GM19023 (cell line): Measurements from ENCODE around the gene ARHGEF1.

ENCODE experiments used
- ATAC-seq: cut with Tn5 transposase; IDR thresholded peaks from one replicate; pipeline ENCODE4 v1.9.1; 2021; ENCODE audit warnings: mild to moderate bottlenecking, moderate library complexity; ENCODE audit not compliant: unreplicated experiment

ARHGEF1 gene

GRCh38 chr19:41915776-41916414 lies 32.9 kb downstream of the ARHGEF1 start:
- no peak for ATAC-seq

GRCh38 chr19:41917676-41918075 lies 34.7 kb downstream of the ARHGEF1 start:
- no peak for ATAC-seq

GRCh38 chr19:41918095-41918494 lies 35.1 kb downstream of the ARHGEF1 start:
- ATAC-seq, result no peak

- ATAC-seq, result no peak
Observed at GRCh38 chr19:41918653-41919244, 35.8 kb downstream of the ARHGEF1 start.

- ATAC-seq, result no peak
Observed at GRCh38 chr19:41919948-41920712, 37.1 kb downstream of the ARHGEF1 start.

GRCh38 chr19:41920882-41921576 lies 38.0 kb downstream of the ARHGEF1 start:
- ATAC-seq, result no peak

- no peak for ATAC-seq
Observed at GRCh38 chr19:41921577-41922576, 38.9 kb downstream of the ARHGEF1 start.

- no peak for ATAC-seq
Observed at GRCh38 chr19:41922585-41922984, 39.6 kb downstream of the ARHGEF1 start.

- ATAC-seq, result no peak
Observed at GRCh38 chr19:41923045-41923788, 40.2 kb downstream of the ARHGEF1 start.

- ATAC-seq, result no peak
Observed at GRCh38 chr19:41924151-41925145, 41.5 kb downstream of the ARHGEF1 start.

- ATAC-seq, result no peak
Observed at GRCh38 chr19:41925208-41926003, 42.4 kb downstream of the ARHGEF1 start.

GRCh38 chr19:41926028-41926762 lies 43.2 kb downstream of the ARHGEF1 start:
- no peak for ATAC-seq

- no peak for ATAC-seq
Observed at GRCh38 chr19:41926763-41927496, 43.9 kb downstream of the ARHGEF1 start.

- ATAC-seq, result no peak
Observed at GRCh38 chr19:41927497-41928192, 44.7 kb downstream of the ARHGEF1 start.

GRCh38 chr19:41928221-41928683 lies 45.3 kb downstream of the ARHGEF1 start, which contains the start of gene ERFL:
ERFL (minus strand) TSS chr19:41928449; CDS start chr19:41912919, 15,530 bp downstream.
- ATAC-seq, result no peak
